Measurements from ENCODE around the gene CDK19. TPM values are rescaled to one million over a fixed set of nuclear protein-coding genes. Genes with fewer than 3 reads are reported as not detected.
A peak's percentile ranks its signal among the peaks of the same experiment; 100 is the strongest.

The CDK19 gene
- total RNA-seq, 1 experiment from 2014 or later: 14.5 TPM

DNA sequence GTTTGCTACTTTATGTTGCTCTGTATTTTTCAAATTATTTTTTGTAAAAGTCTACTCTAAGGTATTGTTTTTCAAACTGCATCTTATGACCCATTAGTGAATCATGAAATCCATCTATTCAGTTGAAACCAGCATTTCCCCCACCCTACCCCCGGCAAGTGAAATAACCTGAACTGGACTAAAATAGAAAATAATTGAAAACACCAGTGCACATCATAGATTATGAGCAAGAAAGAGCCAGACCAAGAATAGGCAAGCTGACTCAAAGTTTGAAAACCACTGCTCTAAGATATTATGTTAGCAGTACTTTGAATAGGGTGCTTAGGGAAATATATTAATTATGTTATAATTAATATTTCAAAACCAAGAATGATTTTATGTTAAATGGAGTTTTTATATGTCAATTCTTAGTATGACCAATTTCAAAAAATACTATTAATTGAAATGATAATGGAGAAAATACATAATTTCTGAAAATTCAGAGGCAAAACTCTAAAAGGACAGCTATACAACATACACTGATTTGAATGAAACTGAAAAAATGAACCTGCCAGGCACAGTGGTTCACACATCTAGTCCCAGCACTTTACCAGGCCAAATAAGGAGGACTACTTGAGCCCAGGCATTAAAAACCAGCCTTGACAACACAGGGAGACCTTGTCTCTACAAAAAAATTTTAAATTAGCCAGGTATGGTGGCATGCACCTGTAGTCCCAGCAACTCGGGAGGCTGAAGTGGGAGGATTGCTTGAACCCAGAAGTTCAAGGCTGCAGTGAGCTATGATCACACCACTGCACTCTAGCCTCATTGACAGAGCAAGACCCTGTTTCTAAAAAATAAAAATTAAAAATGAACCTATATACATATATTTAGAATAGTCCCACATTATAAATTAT lies 112.0 kb downstream of the CDK19 start:
- no peak for DNase-seq (ENCODE audit: low read depth)

DNA sequence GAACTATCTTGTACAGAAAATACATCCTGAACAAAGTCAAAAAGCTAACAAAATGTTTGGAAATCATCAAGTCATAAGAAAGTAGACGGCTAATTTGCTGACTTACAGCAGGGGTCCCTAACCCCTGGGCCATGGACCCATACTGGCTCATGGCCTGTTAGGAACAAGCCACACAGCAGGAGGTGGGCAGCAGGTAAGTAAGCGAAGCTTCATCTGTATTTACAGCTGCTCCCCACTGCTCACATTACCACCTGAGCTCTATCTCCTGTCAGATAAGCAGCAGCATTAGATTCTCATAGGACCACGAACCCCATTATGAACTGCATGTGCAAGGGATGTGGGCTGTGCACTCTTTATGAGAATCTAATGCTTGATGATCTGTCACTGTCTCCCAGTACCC lies 115.5 kb downstream of the CDK19 start:
- DNase-seq (ENCODE audit: low read depth): no peak

DNA sequence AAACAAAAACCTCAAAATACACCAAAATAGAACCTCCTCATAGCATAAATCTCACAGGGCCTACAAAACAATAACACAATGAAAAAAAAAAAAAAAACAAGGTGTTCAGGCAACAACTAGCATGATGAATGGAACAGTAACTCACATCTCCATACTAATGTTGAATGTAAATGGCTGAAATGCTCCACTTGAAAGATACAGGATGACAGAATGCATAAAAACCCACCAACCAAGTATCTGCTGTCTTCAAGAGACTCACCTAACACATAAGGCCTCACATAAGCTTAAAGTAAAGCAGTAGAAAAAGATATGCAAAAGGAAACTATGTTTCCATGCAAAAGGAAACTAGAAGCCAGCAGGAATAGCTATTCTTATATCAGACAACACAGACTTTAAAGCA lies 121.3 kb downstream of the CDK19 start:
- DNase-seq (ENCODE audit: low read depth): no peak

DNA sequence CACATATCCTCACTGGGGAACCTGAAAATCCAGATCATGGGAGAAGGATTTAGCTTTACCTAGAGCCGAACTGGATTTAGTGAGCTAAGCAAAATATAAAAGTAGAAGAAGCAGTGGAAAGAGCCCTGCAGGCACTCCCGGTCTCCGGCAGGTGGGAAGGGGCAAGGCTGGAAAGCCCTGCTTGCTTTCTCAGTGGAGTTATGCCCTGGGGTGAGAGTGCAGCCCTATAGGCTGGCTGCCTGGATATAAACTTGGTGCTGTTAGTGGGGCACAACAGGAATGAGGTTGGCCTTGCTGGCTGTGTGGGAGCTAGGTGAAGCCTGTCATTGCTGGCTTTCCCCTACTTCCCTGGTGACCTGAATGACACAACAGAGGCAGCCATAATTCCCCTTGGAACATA lies 122.0 kb downstream of the CDK19 start:
- no peak for DNase-seq (ENCODE audit: low read depth)

DNA sequence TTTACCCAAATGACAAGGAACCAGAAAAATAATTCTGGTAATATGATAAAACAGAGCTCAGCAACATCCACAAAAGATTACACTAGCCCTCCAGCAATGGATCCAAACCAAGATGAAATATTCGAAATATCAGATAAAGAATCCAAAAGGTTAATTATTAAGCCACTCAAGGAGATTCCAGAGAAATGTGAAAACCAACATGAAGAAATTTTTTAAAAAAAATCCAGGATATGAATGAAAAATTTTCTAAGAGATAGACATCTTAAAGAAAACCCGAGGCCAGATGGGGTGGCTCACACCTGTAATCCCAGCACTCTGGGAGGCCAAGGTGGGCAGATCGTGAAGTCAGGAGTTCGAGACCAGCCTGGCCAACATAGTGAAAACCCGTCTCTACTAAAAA lies 124.4 kb downstream of the CDK19 start:
- no peak for DNase-seq (ENCODE audit: low read depth)

DNA sequence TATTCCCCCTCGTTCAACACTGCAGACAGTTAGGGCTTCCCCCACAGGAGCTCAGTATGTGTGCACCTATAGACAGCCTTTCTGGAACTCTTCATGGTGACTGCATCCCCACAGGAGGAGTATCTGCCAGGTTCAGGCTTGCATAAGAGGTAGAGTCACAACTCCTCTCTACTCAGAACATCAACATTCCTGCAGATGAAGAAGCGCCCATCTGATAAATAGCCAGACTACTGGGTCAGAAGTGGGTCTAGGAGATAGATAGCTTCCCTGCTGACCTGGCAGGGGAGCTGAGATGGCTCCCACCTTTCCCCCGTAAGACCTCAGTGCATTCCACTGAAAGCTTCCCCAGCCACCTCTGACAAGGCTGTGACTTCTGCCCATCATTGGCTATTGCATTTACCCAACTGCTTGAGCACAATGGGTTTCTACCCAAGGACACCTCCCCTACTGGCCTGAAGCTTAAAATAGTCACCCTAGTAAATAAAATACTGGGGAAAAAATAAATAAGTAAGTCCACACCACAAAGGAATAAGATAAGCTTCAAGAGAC lies 125.1 kb downstream of the CDK19 start:
- DNase-seq (ENCODE audit: low read depth): no peak

DNA sequence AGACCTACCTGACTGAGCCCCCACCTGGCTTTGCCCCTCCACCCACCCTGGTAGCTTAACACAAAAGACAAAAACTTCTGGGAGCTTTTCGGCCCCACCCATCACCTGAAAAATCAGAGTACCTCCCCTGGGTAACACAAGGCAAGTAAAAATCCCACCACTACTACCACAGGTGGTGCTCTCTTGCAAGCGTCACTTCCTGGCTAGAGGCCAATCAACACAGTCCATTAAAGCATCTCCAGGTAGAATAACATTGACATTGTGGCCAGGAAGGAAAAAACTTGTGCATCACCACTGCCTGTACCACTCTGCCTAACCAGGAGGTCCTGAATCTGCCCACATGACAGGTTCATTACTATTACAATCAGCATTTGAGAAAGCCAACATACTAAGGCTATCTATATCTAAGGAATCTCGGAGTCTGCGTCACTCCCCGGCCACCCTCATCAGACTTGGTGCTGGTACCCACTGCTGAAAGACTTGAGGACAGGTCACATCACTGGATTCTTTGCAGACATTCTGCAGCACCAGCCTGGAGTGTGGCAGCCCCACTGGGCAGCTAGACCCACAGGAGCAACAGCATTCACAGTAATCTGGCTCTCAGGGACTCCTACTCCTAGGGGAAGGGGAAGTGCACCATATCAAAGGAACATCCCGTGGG lies 125.9 kb downstream of the CDK19 start:
- no peak for DNase-seq (ENCODE audit: low read depth)

DNA sequence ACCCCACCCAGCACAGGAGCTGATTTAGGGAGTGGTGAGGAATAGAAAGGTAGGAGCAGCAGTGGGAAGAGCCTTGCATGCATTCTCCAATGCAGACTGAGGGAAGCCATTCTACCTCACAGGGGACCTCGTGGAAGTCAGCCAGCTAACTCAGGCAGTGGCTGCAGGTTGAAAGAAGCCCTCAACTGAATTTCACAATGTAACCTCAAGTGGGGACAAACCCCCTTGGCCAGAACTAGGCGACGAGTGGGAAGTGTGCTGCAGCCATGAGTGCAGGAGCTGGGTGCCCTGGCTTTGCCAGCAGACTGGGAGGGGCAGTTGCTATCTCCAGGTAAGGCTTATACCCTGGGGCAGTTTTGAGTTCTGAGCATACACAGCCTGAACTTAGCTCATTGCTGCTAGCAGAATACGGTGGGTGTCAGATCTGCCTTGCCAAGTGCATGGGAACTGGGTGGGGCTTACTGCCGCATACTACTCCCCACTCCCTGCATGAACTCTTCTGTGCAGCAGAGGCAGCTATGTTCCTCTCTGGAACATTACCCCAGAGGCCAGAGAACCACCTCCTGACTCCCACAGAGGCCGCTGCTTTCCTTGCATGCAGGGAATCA lies 126.5 kb downstream of the CDK19 start:
- DNase-seq (ENCODE audit: low read depth): no peak

DNA sequence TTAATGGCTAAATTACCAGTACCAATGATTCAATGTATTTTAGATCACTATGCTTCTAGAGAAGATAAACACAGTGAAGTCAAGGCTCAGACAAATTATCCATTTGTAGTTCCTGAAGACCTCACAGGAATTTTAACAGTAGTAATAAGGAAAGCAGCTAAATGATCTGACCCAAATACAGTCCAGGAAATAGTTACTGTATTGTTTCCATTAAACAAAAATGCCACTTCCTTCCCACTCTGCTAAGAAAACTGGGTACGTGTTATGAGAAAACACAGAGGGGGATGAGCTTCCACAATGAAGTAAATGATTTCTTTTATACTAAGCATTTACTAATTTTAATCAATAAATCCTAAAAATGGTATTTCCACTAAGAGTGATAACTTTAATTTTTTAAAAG lies 127.9 kb downstream of the CDK19 start:
- no peak for DNase-seq (ENCODE audit: low read depth)

DNA sequence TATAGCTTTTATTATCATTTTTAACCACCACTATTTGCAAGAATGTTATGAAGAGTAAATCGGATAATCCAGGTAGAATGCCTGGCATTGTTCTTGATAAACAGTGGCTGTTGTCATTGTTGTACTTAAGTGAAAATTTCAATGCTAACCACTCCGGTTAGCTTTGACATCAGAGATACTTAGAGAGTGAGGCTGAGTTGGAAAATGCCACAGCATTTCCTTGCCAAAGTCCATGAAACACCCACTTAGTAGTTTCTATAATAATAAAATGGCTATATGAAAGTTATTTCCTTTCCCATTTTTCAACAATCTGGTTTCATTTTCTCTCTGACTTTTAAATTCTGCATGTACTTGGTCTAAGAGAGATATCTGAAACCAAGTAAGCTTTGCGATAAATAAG lies 132.0 kb downstream of the CDK19 start:
- DNase-seq (ENCODE audit: low read depth): no peak

DNA sequence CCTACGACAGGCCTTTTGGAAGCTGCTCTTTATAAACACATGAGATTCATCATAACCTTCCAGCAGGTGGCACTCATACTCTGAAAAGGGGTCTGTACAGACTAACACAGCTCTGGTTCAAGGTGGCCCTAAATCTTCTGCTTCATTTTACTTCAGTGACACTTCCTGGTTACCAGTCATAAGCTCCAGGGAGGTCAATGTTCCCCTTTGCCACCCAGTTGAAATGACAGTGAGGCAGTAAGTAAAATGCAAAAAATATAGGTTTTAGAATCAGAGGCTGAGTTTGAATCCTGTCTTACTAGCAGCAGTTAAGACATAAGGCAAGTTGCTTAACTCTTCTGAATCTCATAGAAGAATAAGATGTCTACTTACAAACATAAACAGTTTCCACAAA lies 132.8 kb downstream of the CDK19 start:
- DNase-seq (ENCODE audit: low read depth): peak; percentile 76

DNA sequence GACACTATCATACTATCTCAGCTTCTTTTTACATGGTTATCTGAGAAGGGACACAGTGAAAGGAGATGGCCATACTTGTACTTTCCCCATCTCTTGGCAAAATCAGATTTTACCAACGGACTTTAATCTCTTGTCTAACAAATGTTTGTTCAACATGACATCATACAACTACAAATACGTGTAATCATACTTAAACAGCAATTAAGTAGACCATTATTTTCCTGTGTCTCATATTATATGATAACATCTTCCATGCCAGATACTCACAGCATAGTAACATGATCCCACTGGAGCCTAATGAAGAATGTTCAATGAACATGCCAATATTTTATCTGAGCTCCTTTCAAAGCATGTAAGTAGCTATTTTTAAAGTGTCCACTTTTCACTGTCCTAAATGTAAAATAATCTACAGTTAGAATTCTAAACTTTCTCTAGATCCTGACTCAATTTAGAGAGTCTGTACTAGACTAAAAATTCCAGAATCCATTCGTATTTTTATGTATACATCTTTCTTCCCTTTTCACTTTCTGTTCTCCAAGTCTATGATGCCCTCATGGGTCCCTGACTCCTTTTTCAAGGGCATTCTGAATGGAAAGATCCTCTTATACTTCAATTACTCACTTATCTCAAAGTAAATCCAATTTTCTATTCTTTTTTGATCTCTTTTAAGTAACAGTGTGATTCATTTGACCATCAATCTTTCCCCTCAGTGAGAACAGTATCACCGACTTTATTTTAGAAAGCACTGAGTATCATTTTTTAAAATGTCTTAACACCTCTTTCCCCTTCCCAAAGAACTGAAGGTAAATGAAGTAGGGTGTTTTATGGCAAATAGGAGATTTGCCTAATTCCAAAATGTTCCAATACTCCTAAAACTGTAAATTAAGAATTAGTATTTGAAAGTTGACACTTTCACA lies 133.5 kb downstream of the CDK19 start:
- no peak for DNase-seq (ENCODE audit: low read depth)

DNA sequence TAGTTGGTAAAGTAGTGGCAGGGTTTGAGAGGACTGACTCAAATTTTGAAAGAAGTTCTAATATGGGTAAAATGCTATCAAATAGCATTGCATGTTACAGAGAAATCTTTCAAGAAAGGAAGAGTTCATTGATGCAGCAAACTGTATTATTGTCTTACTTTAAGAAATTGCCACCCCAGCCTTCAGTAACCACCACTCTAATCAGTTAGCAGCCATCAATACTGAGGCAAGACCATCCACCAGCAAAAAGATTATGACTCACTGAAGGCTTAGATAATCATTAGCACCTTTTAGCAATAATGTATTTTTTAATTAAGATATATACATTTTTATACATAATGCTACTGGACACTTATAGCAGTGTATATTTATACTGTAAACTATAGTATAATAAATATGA lies 138.9 kb downstream of the CDK19 start:
- DNase-seq (ENCODE audit: low read depth): no peak

DNA sequence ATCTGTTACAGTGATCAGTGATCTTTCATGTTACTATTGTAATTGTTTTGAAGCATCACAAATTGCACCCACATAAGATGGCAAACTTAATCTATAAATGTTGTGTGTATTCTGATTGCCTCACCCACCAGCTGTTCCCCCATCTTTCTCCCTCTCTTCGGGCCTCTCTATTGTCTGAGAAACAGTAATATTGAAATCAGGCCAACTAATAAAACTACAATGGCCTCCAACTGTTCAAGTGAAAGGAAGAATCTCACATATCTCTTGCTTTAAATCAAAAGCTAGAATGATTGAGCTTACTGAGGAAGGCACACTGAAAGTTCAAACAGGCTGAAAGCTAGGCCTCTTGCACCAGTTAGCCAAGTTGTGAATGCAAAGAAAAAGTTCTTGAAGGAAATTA lies 141.2 kb downstream of the CDK19 start:
- no peak for DNase-seq (ENCODE audit: low read depth)

DNA sequence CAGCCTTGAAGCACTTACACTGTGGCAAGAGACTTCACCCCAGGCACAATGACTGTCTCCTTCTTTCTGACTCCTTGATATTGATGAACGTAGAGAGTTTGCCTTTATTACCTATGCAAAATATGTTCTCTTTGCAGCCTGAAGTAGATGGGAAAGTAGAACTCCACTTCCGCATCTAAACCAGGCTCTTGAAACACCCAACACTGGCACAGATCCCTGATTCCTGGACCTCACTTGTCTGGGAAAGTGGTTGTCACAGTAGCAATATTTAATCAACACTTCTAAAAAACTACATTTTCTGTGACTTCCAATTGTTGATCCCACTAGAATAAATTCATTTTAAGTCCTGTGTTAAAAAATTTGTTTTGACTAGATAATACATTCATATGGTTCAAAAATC lies 143.1 kb downstream of the CDK19 start:
- DNase-seq (ENCODE audit: low read depth): no peak

DNA sequence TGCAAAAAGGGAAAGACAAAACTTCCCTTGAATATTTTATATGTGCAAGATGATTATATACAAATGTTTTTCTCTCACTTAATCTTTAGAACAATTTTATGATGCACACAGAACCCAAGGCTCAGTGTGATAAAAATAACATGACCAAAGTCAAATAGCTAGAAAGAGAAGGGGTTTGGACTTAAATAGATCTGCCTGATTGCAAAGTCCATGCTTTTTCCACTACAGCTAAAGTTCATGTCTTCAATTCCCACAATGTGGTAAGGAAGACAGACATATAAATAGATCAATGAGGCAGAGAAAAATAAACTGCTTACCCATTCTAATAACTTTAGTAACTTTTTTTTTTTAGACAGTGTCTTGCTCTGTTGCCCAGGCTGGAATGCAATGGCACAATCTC lies 143.8 kb downstream of the CDK19 start:
- no peak for DNase-seq (ENCODE audit: low read depth)

DNA sequence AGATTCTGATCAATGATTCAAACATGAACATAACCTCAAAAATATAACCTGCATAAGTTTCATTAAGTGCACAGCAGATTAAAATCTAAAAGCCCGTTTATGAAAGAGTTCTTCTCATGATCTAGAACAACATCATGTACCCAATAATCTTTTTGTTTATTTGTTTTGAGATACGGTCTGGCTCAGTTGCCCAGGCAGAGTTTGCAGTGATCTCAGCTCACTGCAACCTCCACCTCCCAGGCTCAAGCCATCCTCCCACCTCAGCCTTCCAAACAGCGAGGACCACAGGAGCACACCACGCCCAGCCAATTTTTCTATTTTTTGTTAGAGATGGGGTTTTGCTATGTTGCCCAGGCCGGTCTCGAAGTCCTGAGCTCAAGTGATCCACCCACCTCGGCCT lies 149.7 kb downstream of the CDK19 start:
- DNase-seq (ENCODE audit: low read depth): no peak

DNA sequence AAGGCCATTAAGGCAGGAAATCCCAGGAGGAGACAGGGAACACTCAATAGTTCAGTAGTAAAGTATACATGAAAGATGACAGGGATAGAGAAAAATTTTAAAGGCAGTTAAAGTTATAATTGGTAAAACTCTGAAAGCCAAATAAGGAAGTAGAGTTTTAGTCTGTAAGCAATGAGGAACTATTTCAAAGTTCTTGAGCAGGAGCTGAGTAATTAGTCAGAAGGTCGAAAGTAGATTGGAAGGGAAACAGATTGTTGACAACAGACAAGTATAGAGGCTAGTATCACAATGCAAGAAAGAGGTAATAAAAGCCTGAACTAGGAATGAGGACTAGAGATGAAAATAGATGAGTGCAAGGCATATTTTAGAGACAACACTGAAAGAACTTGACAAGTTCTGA lies 150.3 kb downstream of the CDK19 start:
- no peak for DNase-seq (ENCODE audit: low read depth)

DNA sequence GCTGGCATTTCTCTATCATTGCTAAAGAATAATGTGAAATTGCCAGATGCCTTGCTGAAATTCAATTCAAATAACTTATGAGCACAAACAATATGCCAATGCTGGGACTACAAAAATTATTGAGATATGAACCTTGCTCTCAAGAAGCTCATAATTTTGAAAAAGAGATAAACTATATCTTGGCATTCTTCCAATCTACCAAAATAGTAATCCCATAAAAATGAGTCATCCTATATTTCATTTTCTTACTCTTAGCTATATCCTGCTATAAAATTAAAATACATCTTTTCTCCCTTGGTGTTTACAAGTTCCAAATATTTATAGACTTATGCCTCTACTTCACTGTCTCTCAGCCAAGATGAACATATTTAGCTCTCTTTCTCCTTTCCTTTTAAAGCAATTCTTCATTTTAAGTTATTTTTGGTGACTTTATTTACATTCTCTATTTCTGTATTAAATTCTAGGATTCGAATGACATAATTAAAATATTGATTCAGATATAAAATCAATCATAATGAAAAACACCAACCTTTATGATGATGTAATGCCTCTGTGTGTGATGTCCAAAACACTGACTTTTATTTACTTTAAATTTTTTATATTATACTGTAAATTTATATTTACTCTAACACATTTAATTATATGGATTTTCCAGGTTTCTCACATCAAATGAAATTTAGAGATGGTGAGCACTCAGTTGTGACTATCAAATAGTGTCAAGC lies 152.6 kb downstream of the CDK19 start:
- DNase-seq (ENCODE audit: low read depth): no peak

DNA sequence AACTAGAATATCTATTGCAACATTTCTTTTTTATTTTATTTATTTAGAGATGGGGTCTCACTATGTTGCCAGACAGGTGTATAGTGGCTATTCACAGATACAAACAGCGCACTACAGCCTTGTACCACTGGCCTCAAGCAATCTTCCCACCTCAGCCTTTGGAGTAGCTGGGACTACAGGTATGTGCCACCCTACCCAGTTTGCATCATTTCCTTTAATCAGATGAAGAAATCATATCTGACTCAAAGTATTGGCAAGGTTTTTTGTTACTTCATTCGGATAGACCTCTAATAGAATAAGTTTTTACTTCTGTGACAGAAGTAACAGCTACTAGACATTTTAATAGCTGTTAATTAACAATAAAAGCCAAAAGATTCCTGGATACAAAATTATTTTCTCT lies 153.9 kb downstream of the CDK19 start:
- DNase-seq (ENCODE audit: low read depth): no peak

DNA sequence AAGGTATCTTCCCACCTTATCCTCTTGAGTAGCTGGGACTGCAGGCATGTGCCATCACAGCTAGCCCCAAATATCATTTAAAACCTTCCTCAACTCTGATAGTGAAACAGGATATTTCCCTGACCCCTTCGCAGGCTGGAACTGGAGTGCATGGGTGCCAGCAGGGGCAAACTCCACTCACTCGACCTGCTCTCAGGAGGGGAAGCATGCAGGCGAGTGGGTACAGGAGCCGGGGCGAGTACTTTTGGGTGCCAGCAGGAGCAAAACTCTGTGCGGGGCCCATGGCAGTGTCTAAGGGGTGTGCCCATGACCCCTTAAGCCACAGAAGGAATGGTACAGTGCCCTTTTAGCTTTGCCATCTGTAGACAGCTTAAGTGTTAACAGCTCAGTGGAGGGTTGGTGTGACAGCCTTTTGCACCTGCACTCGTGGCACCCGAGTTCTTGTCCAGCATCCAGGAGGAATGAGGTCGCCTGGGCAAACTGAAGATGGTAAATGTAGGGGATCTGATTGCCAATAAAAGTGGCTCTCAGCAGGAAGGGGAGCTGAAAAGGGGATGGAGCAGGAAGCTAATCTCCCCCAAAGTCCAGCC lies 155.1 kb downstream of the CDK19 start:
- DNase-seq (ENCODE audit: low read depth): no peak
